ENCODE results near the gene LRP5. TPM values are rescaled to one million over a fixed set of nuclear protein-coding genes. Genes with fewer than 3 reads are reported as not detected.

LRP5 gene
- total RNA-seq, 4 donors from 2014 or later = 21.5 to 75.0 (median 28.7) TPM

DNA sequence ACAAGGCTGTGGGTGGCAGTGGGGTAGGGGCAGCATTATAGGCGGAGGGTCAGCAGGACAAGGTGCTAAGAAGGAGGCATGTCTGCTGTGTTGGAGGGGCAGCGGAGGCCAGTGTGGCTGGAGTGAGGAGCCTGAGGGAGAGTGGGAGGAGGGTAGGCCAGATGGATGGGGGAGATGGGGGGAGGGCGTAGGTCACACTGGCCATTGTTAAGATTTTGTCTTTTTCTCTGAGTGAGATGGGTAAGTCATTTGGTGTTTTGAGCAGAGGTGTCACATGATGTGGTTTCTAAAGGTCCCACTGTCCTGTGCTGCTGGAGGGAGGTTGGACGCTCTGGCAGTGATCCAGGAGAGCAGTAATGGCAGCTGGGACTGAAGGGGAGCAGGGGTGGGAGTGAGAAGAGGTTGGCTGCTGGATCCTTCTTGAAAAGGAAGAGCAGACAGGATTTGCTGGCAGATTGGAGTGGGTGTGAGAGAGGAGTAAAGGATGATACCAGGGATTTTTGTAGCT, 158.0 kb downstream of the LRP5 start:
- TF ChIP-seq, protein P1, sequence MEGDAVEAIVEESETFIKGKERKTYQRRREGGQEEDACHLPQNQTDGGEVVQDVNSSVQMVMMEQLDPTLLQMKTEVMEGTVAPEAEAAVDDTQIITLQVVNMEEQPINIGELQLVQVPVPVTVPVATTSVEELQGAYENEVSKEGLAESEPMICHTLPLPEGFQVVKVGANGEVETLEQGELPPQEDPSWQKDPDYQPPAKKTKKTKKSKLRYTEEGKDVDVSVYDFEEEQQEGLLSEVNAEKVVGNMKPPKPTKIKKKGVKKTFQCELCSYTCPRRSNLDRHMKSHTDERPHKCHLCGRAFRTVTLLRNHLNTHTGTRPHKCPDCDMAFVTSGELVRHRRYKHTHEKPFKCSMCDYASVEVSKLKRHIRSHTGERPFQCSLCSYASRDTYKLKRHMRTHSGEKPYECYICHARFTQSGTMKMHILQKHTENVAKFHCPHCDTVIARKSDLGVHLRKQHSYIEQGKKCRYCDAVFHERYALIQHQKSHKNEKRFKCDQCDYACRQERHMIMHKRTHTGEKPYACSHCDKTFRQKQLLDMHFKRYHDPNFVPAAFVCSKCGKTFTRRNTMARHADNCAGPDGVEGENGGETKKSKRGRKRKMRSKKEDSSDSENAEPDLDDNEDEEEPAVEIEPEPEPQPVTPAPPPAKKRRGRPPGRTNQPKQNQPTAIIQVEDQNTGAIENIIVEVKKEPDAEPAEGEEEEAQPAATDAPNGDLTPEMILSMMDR (IDR thresholded peaks at IDR 0.05; ENCODE audit: low read depth) = no peak

DNA sequence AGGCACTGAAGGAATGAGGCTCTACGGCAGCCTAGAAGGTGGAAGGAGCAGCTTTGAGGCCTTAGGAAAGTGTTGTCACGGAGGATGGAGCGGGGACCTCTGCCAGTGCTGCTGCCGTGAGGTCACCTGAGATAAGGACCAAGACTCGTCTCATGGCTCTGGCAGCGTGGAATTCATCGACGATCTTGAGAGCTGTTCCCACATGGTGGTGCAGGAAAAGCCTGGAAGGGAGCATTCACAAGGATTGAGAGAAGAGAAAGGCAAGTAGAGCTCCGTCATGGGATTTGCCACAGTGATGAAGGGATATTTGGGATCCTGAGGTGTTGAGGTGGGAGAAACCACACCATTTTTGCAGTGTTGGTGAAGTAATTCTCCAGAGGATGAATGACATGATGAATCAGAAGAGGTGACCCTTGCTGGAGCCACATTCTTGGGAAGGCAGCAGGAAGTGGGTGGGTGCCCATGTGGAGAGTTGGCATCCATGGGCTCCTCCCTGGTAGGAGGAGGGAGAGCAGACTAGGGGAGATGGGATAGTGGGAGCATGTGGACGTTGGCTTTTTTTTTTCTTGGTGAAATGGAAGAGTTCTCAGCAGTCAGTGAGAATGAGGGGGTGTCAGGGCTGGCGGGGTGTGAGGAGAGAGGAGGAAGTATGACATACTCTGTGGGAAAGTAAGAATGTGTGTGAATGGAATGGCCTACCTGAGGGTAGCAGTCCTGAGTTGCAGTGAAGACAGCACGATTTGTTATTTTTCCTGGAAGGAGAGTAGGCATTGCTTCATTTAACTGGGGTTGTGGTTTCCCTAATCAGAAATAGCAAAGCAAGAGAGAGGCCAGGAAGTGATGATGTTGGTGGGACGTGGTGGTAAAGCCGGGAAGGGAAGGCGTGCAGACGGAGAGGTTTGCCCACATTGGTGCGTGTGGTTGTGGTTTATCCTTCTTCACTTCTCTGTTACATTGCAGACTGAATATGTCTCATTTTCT, 159.3 kb downstream of the LRP5 start:
- TF ChIP-seq, protein P1 (IDR thresholded peaks at IDR 0.05; ENCODE audit: low read depth) = no peak

DNA sequence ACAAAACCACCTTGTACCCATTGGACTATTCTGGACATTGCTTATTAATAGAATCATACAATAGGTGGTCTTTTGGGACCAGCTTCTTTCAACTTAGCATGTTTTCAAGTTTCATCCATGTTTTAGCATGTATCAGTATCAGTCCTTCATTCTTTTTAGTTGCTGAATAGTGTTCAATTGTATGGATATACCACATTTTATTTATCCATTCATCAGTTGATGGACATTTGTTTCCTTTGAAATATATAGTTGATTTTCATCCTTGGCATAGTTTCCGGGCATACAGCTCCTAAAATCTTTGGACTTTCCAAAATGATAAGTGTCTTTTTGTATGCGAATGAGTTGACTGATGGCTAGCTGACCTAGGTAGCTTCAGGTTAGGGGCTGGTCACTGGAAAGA, 160.4 kb downstream of the LRP5 start:
- TF ChIP-seq, protein P1 (IDR thresholded peaks at IDR 0.05; ENCODE audit: low read depth) = no peak

DNA sequence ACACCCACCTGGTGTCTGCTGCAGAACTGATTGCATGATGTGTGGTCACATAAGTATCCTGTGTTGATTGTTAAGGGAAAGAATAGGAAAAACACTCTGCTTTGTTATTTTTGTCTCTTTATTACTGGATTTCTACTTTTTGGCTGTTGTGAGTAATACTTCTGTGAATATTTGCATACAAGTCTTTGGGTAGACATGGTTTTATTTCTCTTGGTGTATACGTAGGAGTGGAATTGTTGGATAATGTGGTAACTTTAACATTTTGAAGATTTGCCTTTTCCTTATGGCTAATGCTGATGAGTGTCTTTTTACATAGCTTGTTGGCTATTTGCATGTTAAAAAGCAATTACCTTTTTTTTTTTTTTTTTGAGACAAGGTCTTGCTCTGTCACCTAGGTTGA, 161.3 kb downstream of the LRP5 start:
- TF ChIP-seq, protein P1 (IDR thresholded peaks at IDR 0.05; ENCODE audit: low read depth) = no peak

DNA sequence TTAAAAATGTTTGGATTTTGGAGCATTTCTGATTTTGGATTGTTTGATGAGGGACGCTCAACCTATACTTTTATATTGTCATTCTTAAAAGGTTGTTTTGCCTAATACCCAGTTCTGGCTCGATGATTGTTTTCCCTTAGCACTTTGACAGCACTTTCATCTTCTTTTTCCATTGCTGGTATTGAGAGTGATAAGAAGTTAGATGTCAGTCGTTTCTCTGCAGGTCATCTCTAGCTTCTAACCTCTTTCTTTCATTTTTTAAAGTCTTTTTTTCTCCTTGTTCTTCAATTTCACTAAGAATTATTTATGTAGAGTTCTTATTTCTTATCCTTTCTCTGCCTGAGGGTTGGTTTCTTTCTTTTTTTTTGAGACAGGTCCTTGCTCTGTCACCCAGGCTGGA, 167.0 kb downstream of the LRP5 start:
- TF ChIP-seq, protein P1 (IDR thresholded peaks at IDR 0.05; ENCODE audit: low read depth) = no peak

DNA sequence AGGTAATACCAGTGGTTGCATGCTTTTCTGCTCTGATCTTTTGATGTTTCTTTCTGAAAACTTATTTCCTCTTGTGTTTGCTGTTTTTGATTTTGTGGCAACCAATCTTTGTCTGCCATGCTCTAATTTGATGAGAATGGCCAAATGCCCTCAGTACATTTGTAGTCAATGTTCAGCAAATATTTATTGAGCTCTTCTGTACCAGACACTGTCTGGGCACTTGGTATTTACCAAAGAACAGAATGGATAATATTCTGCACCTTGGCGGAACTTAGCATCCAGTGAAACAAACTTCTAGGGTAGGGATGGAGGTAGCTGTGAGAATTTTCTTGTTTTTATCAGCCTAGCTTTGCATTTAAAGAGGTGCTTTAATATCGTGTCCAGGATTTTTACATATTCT, 167.8 kb downstream of the LRP5 start:
- TF ChIP-seq, protein P1 (IDR thresholded peaks at IDR 0.05; ENCODE audit: low read depth) = no peak

DNA sequence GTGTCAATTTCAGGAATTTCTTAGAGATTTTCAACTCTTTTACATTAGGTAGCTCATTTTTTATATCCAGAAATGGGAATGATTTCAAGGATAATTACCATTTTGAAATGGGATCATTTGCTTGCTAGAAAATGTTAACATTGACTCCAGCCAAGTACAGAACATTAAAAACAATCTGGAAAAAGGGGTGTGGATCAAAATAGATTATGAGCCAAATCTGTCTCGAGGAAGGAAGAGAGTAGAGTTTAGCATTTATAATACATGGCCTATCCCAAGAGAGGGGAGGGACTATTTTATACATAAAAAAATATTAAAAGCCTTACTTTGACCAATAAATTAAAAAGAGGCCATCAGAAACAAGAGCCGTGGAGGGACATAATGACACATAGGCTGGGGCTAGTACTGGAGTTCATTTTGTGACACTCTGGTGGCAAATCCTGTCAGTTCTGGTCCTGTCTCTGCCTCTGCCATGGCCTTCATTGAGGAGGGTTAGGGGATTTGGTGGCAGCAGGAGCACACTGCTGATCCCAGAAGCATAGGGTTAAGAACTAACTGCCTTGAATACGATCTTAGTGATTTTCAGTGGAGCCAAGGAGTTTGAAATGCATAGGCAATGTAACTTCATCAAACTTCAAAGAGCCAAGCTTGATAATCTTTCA, 168.6 kb downstream of the LRP5 start:
- TF ChIP-seq, protein P1 (IDR thresholded peaks at IDR 0.05; ENCODE audit: low read depth) = no peak
